K562 (cell line): ENCODE measurements around the gene FAM83F.

Experiments used
- BHLHE40 ChIP-seq: IDR thresholded peaks from 2 replicates; pipeline ENCODE4 v1.6.1; 2011; ENCODE audit warnings: low read length, improper control_type of control experiment
- SIX5 ChIP-seq, 2 experiments: IDR thresholded peaks; 2 replicates each; pipeline ENCODE4 v1.6.1; 2011; ENCODE audit warnings: low read length in 2 of 2, borderline replicate concordance in 1 of 2, low read depth in 1 of 2, mild to moderate bottlenecking in 1 of 2, moderate library complexity in 1 of 2; ENCODE audit not compliant: insufficient read depth in 1 of 2

GRCh38 chr22:40007853-40008710 is 13.3 kb downstream of the FAM83F start:
- TF ChIP-seq SIX5 (IDR thresholded peaks at IDR 0.05; ENCODE audit: borderline replicate concordance in 1 of 2, insufficient read depth in 1 of 2, low read depth in 1 of 2, low read length in 2 of 2) (no peak), BHLHE40 (peak; percentile 58; the same call in 1 of the 2 replicates)
